ENCODE results near the gene WDR70.

- TF ChIP-seq CTCF (IDR thresholded peaks at IDR 0.05) = no peak
- no peak for TF ChIP-seq POLR2AphosphoS5 (IDR thresholded peaks at IDR 0.05)
Measured at GRCh38 chr5:37640088-37640487, 261.0 kb downstream of the WDR70 start.

All from transverse colon (tissue), 4 donors.